Skeletal muscle cell (primary cell): ENCODE measurements around the gene OSTF1.

Source experiments
- DNase-seq: peaks from one replicate; pipeline ENCODE4 v3.0.0-alpha.2; 2010; ENCODE audit warnings: low read depth
- H3K4me3 ChIP-seq: 2 replicates; pipeline ENCODE4 v1.5.1; 2011; ENCODE audit warnings: low read depth, mild to moderate bottlenecking, control low read depth, low read length, moderate library complexity

OSTF1 gene

GRCh38 chr9:75190762-75191161 is 102.4 kb downstream of the OSTF1 start:
- H3K4me3 ChIP-seq, result no peak overlapping the region
- no peak for DNase-seq
